ENCODE results near the gene SLC30A2. TPM values are rescaled to one million over a fixed set of nuclear protein-coding genes. Genes with fewer than 3 reads are reported as not detected.

Gene SLC30A2
- polyA plus RNA-seq, 1 donor from 2014 or later = 0.46 TPM

DNA sequence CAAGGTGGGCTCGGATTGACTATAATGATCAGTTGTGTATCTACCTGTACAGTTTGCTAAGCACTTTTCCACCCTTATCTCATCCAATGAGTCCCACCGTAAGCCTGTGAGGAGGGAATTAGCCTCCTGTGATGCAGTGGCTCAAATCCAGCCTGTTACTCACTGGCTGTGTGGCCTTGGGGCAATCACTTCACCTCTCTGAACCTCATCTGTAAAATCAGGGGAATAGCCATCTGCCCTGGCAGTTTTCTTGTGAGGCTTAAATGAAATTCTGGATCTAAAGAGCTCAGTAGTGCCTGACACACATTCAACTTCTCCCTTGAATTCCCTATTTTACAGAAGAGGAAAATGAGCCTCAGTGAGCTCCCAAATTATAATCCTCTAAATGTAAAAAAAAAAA lies 31.7 kb downstream of the SLC30A2 start:
- H3K36me3 ChIP-seq (ENCODE audit: insufficient read depth, low read length) = no peaks in the 10 kb centered on the region
- H3K79me2 ChIP-seq (replicated peaks; ENCODE audit: insufficient read depth, low read length) = no peaks in the 10 kb centered on the region
- H3K27me3 ChIP-seq (ENCODE audit: insufficient read depth, low read depth, low read length) = no peaks in the 10 kb centered on the region
- no peak overlapping the region for H3K9ac ChIP-seq (ENCODE audit: low read length)
- H3K4me3 ChIP-seq (ENCODE audit: low read length) = no peak overlapping the region
- no peaks in the 10 kb centered on the region for H3K9me3 ChIP-seq (ENCODE audit: low read length)
- H3K27ac ChIP-seq (ENCODE audit: low read length) = no peak overlapping the region
- H3K4me2 ChIP-seq (ENCODE audit: low read length) = no peak overlapping the region
- no peaks in the 10 kb centered on the region for H3F3A ChIP-seq (ENCODE audit: insufficient read depth, low read length, poor library complexity, severe bottlenecking)
- H2AFZ ChIP-seq (ENCODE audit: low read depth, low read length) = no peak overlapping the region
- no peaks in the 10 kb centered on the region for H4K20me1 ChIP-seq (ENCODE audit: insufficient read depth)
- no peaks in the 10 kb centered on the region for H3K9me2 ChIP-seq (ENCODE audit: insufficient read depth, low read length)
- TF ChIP-seq TAF1 (IDR thresholded peaks at IDR 0.05; ENCODE audit: low read depth) (no peak), RAD21 (conservative IDR thresholded peaks at IDR 0.05) (no peak), MXI1 (conservative IDR thresholded peaks at IDR 0.05; ENCODE audit: poor library complexity, severe bottlenecking) (no peak), EZH2 (IDR thresholded peaks at IDR 0.05; ENCODE audit: borderline replicate concordance, insufficient read depth, low read length, poor library complexity, severe bottlenecking) (no peak), EP300 (conservative IDR thresholded peaks at IDR 0.05; ENCODE audit: poor library complexity, severe bottlenecking) (no peak), POLR2AphosphoS5 (IDR thresholded peaks at IDR 0.05) (no peak), SMC3 (conservative IDR thresholded peaks at IDR 0.05; ENCODE audit: poor library complexity) (no peak)
- TF ChIP-seq, protein P1, sequence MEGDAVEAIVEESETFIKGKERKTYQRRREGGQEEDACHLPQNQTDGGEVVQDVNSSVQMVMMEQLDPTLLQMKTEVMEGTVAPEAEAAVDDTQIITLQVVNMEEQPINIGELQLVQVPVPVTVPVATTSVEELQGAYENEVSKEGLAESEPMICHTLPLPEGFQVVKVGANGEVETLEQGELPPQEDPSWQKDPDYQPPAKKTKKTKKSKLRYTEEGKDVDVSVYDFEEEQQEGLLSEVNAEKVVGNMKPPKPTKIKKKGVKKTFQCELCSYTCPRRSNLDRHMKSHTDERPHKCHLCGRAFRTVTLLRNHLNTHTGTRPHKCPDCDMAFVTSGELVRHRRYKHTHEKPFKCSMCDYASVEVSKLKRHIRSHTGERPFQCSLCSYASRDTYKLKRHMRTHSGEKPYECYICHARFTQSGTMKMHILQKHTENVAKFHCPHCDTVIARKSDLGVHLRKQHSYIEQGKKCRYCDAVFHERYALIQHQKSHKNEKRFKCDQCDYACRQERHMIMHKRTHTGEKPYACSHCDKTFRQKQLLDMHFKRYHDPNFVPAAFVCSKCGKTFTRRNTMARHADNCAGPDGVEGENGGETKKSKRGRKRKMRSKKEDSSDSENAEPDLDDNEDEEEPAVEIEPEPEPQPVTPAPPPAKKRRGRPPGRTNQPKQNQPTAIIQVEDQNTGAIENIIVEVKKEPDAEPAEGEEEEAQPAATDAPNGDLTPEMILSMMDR (IDR thresholded peaks at IDR 0.05; ENCODE audit: poor library complexity, severe bottlenecking) = no peak
- TF ChIP-seq, protein P2, sequence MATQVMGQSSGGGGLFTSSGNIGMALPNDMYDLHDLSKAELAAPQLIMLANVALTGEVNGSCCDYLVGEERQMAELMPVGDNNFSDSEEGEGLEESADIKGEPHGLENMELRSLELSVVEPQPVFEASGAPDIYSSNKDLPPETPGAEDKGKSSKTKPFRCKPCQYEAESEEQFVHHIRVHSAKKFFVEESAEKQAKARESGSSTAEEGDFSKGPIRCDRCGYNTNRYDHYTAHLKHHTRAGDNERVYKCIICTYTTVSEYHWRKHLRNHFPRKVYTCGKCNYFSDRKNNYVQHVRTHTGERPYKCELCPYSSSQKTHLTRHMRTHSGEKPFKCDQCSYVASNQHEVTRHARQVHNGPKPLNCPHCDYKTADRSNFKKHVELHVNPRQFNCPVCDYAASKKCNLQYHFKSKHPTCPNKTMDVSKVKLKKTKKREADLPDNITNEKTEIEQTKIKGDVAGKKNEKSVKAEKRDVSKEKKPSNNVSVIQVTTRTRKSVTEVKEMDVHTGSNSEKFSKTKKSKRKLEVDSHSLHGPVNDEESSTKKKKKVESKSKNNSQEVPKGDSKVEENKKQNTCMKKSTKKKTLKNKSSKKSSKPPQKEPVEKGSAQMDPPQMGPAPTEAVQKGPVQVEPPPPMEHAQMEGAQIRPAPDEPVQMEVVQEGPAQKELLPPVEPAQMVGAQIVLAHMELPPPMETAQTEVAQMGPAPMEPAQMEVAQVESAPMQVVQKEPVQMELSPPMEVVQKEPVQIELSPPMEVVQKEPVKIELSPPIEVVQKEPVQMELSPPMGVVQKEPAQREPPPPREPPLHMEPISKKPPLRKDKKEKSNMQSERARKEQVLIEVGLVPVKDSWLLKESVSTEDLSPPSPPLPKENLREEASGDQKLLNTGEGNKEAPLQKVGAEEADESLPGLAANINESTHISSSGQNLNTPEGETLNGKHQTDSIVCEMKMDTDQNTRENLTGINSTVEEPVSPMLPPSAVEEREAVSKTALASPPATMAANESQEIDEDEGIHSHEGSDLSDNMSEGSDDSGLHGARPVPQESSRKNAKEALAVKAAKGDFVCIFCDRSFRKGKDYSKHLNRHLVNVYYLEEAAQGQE (IDR thresholded peaks at IDR 0.05; ENCODE audit: borderline replicate concordance) = no peak

DNA sequence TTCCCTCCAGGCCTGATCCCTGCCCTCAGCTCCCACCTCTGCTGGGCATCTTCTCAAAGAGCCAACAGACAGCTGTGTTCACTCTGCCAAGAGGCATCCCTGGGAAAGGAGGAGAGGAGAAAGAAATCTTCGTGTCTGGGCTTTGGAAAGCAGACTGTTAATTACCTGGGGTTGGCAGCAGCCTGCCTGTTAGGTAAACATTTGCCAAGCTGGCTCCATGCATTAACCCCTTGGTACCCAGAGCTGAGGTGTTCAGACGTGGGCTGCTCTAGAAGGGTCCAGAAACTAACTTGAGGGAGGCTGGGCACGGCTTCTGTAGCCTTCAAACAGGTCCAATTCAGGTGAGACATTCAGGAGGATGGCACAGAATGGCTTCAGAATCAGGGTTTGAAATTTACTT lies 33.1 kb downstream of the SLC30A2 start:
- Histone ChIP-seq H3F3A (ENCODE audit: insufficient read depth, low read length, poor library complexity, severe bottlenecking) (no peaks in the 10 kb centered on the region), H3K4me3 (ENCODE audit: low read length) (no peak overlapping the region), H2AFZ (ENCODE audit: low read depth, low read length) (no peak overlapping the region), H3K9me3 (ENCODE audit: low read length) (no peaks in the 10 kb centered on the region), H3K27ac (ENCODE audit: low read length) (no peak overlapping the region), H3K4me2 (ENCODE audit: low read length) (no peak overlapping the region), H4K20me1 (ENCODE audit: insufficient read depth) (no peaks in the 10 kb centered on the region), H3K9me2 (ENCODE audit: insufficient read depth, low read length) (no peaks in the 10 kb centered on the region), H3K27me3 (ENCODE audit: insufficient read depth, low read depth, low read length) (no peaks in the 10 kb centered on the region), H3K36me3 (ENCODE audit: insufficient read depth, low read length) (no peaks in the 10 kb centered on the region), H3K9ac (ENCODE audit: low read length) (no peak overlapping the region), H3K79me2 (replicated peaks; ENCODE audit: insufficient read depth, low read length) (no peaks in the 10 kb centered on the region)
- TF ChIP-seq, protein P2 (IDR thresholded peaks at IDR 0.05; ENCODE audit: borderline replicate concordance) = no peak
- TF ChIP-seq TAF1 (IDR thresholded peaks at IDR 0.05; ENCODE audit: low read depth) (no peak), POLR2AphosphoS5 (IDR thresholded peaks at IDR 0.05) (no peak), EZH2 (IDR thresholded peaks at IDR 0.05; ENCODE audit: borderline replicate concordance, insufficient read depth, low read length, poor library complexity, severe bottlenecking) (no peak), RAD21 (conservative IDR thresholded peaks at IDR 0.05) (no peak), SMC3 (conservative IDR thresholded peaks at IDR 0.05; ENCODE audit: poor library complexity) (no peak), EP300 (conservative IDR thresholded peaks at IDR 0.05; ENCODE audit: poor library complexity, severe bottlenecking) (no peak), MXI1 (conservative IDR thresholded peaks at IDR 0.05; ENCODE audit: poor library complexity, severe bottlenecking) (no peak)
- TF ChIP-seq, protein P1 (IDR thresholded peaks at IDR 0.05; ENCODE audit: poor library complexity, severe bottlenecking) = no peak
